Endothelial cell of umbilical vein (primary cell): Measurements from ENCODE around the gene THSD7B. TPM values are rescaled to one million over a fixed set of nuclear protein-coding genes. Genes with fewer than 3 reads are reported as not detected.

Source experiments
- BruUV-seq: library from RNA; stranded (reverse); fragments of 400-500 nt; replicated peaks from 2 replicates; lab custom pipeline; 2021; lab: Mats Ljungman, UMichigan
- CTCF ChIA-PET: fragments of 300-600, 350-600 bp; sonication (Branson Sonifier 250); formaldehyde crosslinking; loops from one replicate; lab custom pipeline; 2021; ENCODE audit warnings: antibody characterized with exemption, inconsistent platforms; lab: Charles Lee
- POLR2A ChIA-PET: fragments of 300-600, 350-600 bp; sonication (Branson Sonifier 250); formaldehyde crosslinking; loops from one replicate; lab custom pipeline; 2021; ENCODE audit warnings: antibody characterized with exemption, inconsistent platforms; lab: Charles Lee
- DNase-seq: peaks from one replicate; pipeline ENCODE4 v3.0.0-alpha.2; 2011; ENCODE audit warnings: low read depth, low spot score
- FAIRE-seq: peaks from 2 replicates; lab custom pipeline; 2011; peaks lifted over from hg19 to GRCh38; lab: Jason Lieb, UNC
- H2AFZ ChIP-seq: 2 replicates; pipeline ENCODE4 v1.6.0; 2012; ENCODE audit warnings: low read depth, low read length, control low read depth, inconsistent platforms
- H3K27ac ChIP-seq: 2 replicates; pipeline ENCODE4 v1.5.1; 2011; ENCODE audit warnings: low read depth, mild to moderate bottlenecking, control low read depth, low read length, moderate library complexity; ENCODE audit not compliant: insufficient read depth
- H3K27me3 ChIP-seq, 2 experiments: 2 replicates each; pipeline versions ENCODE4 v1.6.0 to v1.6.1; 2011; ENCODE audit warnings: low read length in 2 of 2, mixed read lengths in 1 of 2; ENCODE audit not compliant: control insufficient read depth in 2 of 2, insufficient read depth in 2 of 2
- H3K36me3 ChIP-seq, 2 experiments: 2 replicates in 1 of 2; 3 replicates in 1 of 2; pipeline ENCODE4 v1.5.1; 2011; ENCODE audit warnings: low read length in 2 of 2, mild to moderate bottlenecking in 1 of 2, moderate library complexity in 1 of 2; ENCODE audit not compliant: control insufficient read depth in 2 of 2, insufficient read depth in 2 of 2; ENCODE audit errors: extremely low read depth in 1 of 2
- H3K4me1 ChIP-seq: 3 replicates; pipeline ENCODE4 v1.5.1; 2011; ENCODE audit warnings: mild to moderate bottlenecking, low read length; ENCODE audit not compliant: control insufficient read depth, insufficient read depth; ENCODE audit errors: extremely low read depth
- H3K4me2 ChIP-seq: 2 replicates; pipeline ENCODE4 v1.6.1; 2011; ENCODE audit warnings: low read length, control low read depth, mixed read lengths; ENCODE audit not compliant: insufficient read depth
- H3K4me3 ChIP-seq, 3 experiments: fragments of 200-600 bp in 1 of 3; sonication (generic), shearing (Covaris generic) in 1 of 3; replicated peaks in 1 of 3; 2 replicates each; pipeline ENCODE4 v1.5.1; 2011 to 2016; ENCODE audit warnings: control low read depth in 3 of 3, low read length in 3 of 3, mild to moderate bottlenecking in 2 of 3, inconsistent platforms in 1 of 3, low read depth in 1 of 3, moderate library complexity in 1 of 3; ENCODE audit not compliant: insufficient read depth in 1 of 3
- H3K79me2 ChIP-seq: 2 replicates; pipeline ENCODE4 v1.6.0; 2012; ENCODE audit warnings: low read length, inconsistent platforms; ENCODE audit not compliant: control insufficient read depth, insufficient read depth
- H3K9ac ChIP-seq: replicated peaks from 2 replicates; pipeline ENCODE3; 2011; ENCODE audit warnings: low read length, control low read depth; ENCODE audit not compliant: insufficient read depth; ENCODE audit errors: extremely low read depth
- H3K9me1 ChIP-seq: replicated peaks from 3 replicates; pipeline ENCODE4 v1.6.0; 2011; ENCODE audit warnings: mild to moderate bottlenecking, low read length; ENCODE audit not compliant: control insufficient read depth, insufficient read depth; ENCODE audit errors: extremely low read depth
- H3K9me3 ChIP-seq: replicated peaks from 2 replicates; pipeline ENCODE4 v1.5.1; 2012; ENCODE audit warnings: low read length, inconsistent platforms; ENCODE audit not compliant: control insufficient read depth, insufficient read depth
- H4K20me1 ChIP-seq: replicated peaks from 2 replicates; pipeline ENCODE3; 2011; ENCODE audit warnings: mild to moderate bottlenecking, low read length; ENCODE audit not compliant: control insufficient read depth, insufficient read depth; ENCODE audit errors: extremely low read depth
- EZH2 ChIP-seq: IDR thresholded peaks from 2 replicates; pipeline ENCODE4 v1.6.1; 2012; ENCODE audit warnings: borderline replicate concordance, low read depth, mild to moderate bottlenecking, moderate library complexity, low read length, inconsistent platforms; ENCODE audit not compliant: severe bottlenecking
- FOS ChIP-seq: IDR thresholded peaks from 2 replicates; pipeline ENCODE4 v1.6.1; 2011; ENCODE audit warnings: mild to moderate bottlenecking, low read length, moderate library complexity, borderline replicate concordance; ENCODE audit not compliant: insufficient read depth
- GATA2 ChIP-seq: IDR thresholded peaks from 2 replicates; pipeline ENCODE4 v1.7.0; 2011; ENCODE audit warnings: low read depth, mild to moderate bottlenecking, moderate library complexity, mixed read lengths, low read length; ENCODE audit not compliant: insufficient read length, insufficient read depth
- JUN ChIP-seq: IDR thresholded peaks from 2 replicates; pipeline ENCODE4 v1.6.1; 2011; ENCODE audit warnings: borderline replicate concordance, low read depth; ENCODE audit not compliant: insufficient read length, insufficient read depth
- MYC ChIP-seq: IDR thresholded peaks from one replicate; pipeline ENCODE4 v1.6.1; 2011; ENCODE audit warnings: mild to moderate bottlenecking, low read depth, low read length
- POLR2A ChIP-seq: IDR thresholded peaks from 2 replicates; pipeline ENCODE4 v1.6.1; 2012; ENCODE audit warnings: low read depth, mild to moderate bottlenecking, control low read depth, low read length
- POLR2AphosphoS5 ChIP-seq: IDR thresholded peaks from 2 replicates; pipeline ENCODE4 v1.6.1; 2012; ENCODE audit warnings: low read depth, mild to moderate bottlenecking, control low read depth, low read length, moderate library complexity; ENCODE audit not compliant: insufficient read depth
- dilution Hi-C: fragments of 300-500 bp; cut with MboI; formaldehyde crosslinking; loops from one replicate; pipeline ENCODE4 v1.15.0; 2019; ENCODE audit warnings: low sequenced_read_pairs; ENCODE audit not compliant: extremely low pct_ligation_motif_present
- intact Hi-C: fragments of 100-400 bp; cut with micrococcal nuclease; formaldehyde crosslinking; loops from one replicate; pipeline ENCODE4 v1.10.0; 2022
- polyA plus RNA-seq, 4 experiments: library from polyadenylated mRNA; depleted of rRNA in 3 of 4; stranded (reverse) in 3 of 4; unstranded in 1 of 4; fragments of >200 nt; gene quantifications; 2 replicates each; pipeline versions ENCODE4 v1.2.1 to v1.2.3, GENCODE V29; 2011 to 2012; ENCODE audit warnings: missing spikeins in 1 of 4
- total RNA-seq: library from RNA; stranded (reverse); gene quantifications from 2 replicates; pipeline ENCODE4 v1.2.3, GENCODE V29; 2021
- TF ChIP-seq, protein P1 (sequence below): IDR thresholded peaks from 2 replicates; pipeline ENCODE4 v1.6.1; 2011; ENCODE audit not compliant: insufficient read depth, insufficient read length
- TF ChIP-seq, protein P2 (sequence below), 2 donors: IDR thresholded peaks; 1 replicate in 1 of 2; 2 replicates in 1 of 2; pipeline ENCODE4 v1.5.1; 2011; ENCODE audit warnings: low read length in 2 of 2, mild to moderate bottlenecking in 2 of 2, moderate library complexity in 2 of 2, control low read depth in 1 of 2, inconsistent platforms in 1 of 2, low read depth in 1 of 2; ENCODE audit not compliant: insufficient read depth in 1 of 2; ENCODE audit errors: extremely low read depth in 1 of 2

The THSD7B gene
- total and polyA plus RNA-seq, 2 donors (not counting 3 experiments of a cell fraction or from before 2014, with no cell fraction given), result 0.04 TPM; not detected in 1

- no peaks in the 10 kb centered on the region for H4K20me1 ChIP-seq
- H3K9me3 ChIP-seq, result peaks cover 2% of the 10 kb centered on the region
- no peak overlapping the region for H3K27ac ChIP-seq
- H3K36me3 ChIP-seq, result no peaks in the 10 kb centered on the region
- no peaks in the 10 kb centered on the region for H3K27me3 ChIP-seq
- H3K4me2 ChIP-seq, result no peak overlapping the region
- H3K9me1 ChIP-seq, result no peaks in the 10 kb centered on the region
- dilution Hi-C loops, result no loop called here
- intact Hi-C loops, result no loop called here
- FAIRE-seq (no peak), DNase-seq (no peak)
- H2AFZ ChIP-seq, result no peak overlapping the region
- CTCF ChIA-PET, result no interaction called here
- no peak overlapping the region for H3K4me3 ChIP-seq
- no TSS peak for BruUV-seq
- POLR2A ChIA-PET, result no interaction called here
- H3K79me2 ChIP-seq, result no peaks in the 10 kb centered on the region
- H3K4me1 ChIP-seq, result no peaks in the 10 kb centered on the region
- TF ChIP-seq JUN, result no peak
- no peak for TF ChIP-seq GATA2
- TF ChIP-seq POLR2A, result no peak
- TF ChIP-seq EZH2, result no peak
- no peak for TF ChIP-seq FOS
- no peak for TF ChIP-seq POLR2AphosphoS5
- TF ChIP-seq MYC, result no peak
- TF ChIP-seq, protein P1, sequence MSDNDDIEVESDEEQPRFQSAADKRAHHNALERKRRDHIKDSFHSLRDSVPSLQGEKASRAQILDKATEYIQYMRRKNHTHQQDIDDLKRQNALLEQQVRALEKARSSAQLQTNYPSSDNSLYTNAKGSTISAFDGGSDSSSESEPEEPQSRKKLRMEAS, result no peak
- TF ChIP-seq, protein P2, sequence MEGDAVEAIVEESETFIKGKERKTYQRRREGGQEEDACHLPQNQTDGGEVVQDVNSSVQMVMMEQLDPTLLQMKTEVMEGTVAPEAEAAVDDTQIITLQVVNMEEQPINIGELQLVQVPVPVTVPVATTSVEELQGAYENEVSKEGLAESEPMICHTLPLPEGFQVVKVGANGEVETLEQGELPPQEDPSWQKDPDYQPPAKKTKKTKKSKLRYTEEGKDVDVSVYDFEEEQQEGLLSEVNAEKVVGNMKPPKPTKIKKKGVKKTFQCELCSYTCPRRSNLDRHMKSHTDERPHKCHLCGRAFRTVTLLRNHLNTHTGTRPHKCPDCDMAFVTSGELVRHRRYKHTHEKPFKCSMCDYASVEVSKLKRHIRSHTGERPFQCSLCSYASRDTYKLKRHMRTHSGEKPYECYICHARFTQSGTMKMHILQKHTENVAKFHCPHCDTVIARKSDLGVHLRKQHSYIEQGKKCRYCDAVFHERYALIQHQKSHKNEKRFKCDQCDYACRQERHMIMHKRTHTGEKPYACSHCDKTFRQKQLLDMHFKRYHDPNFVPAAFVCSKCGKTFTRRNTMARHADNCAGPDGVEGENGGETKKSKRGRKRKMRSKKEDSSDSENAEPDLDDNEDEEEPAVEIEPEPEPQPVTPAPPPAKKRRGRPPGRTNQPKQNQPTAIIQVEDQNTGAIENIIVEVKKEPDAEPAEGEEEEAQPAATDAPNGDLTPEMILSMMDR (IDR thresholded peaks at IDR 0.05; ENCODE audit: extremely low read depth in 1 of 2, insufficient read depth in 1 of 2, low read depth in 1 of 2, low read length in 2 of 2), result no peak
- H3K9ac ChIP-seq, result no peak overlapping the region
These were observed 893.1 kb downstream of the THSD7B start for GRCh38 chr2:137658433-137658832.
